ENCODE results near the gene GLIPR2. TPM values are rescaled to one million over a fixed set of nuclear protein-coding genes. Genes with fewer than 3 reads are reported as not detected.

The GLIPR2 gene
- polyA plus RNA-seq, 1 donor (not counting 4 experiments of a cell fraction or from before 2014, with no cell fraction given) = 3.7 TPM

GRCh38 chr9:36193023-36193422 lies 56.5 kb downstream of the GLIPR2 start:
- Histone ChIP-seq H3K79me2 (ENCODE audit: control insufficient read depth, insufficient read depth, low read length) (peaks cover 68% of the 10 kb centered on the region), H4K20me1 (ENCODE audit: control insufficient read depth, extremely low read depth, insufficient read depth, low read length) (peaks cover 30% of the 10 kb centered on the region), H3K9me1 (ENCODE audit: control insufficient read depth, extremely low read depth, insufficient read depth, low read length) (peaks cover 11% of the 10 kb centered on the region), H3K36me3 (ENCODE audit: control insufficient read depth in 2 of 2, extremely low read depth in 1 of 2, insufficient read depth in 2 of 2, low read length in 2 of 2) (peaks cover 5 to 12% of the 10 kb centered on the region in 2 experiments), H3K4me2 (ENCODE audit: control insufficient read depth, extremely low read depth, insufficient read depth, low read depth, low read length) (peak overlapping the region; percentile 92), H3K27me3 (ENCODE audit: control insufficient read depth, extremely low read depth, insufficient read depth, low read length) (no peaks in the 10 kb centered on the region), H3K9ac (ENCODE audit: control insufficient read depth, extremely low read depth, insufficient read depth, low read length) (peak overlapping the region; percentile 29), H3K9me3 (ENCODE audit: control insufficient read depth, low read depth, low read length) (no peaks in the 10 kb centered on the region), H3K27ac (ENCODE audit: control insufficient read depth, insufficient read depth, low read length) (no peak overlapping the region), H3K4me3 (ENCODE audit: control insufficient read depth in 2 of 3, extremely low read depth in 1 of 3, insufficient read depth in 2 of 3, low read depth in 1 of 3, low read length in 3 of 3) (peak overlapping the region; percentile 71 to 87 (median 77)), H2AFZ (ENCODE audit: control insufficient read depth, low read length) (no peak overlapping the region), H3K4me1 (ENCODE audit: control insufficient read depth, extremely low read depth, insufficient read depth, low read length) (peaks cover 34% of the 10 kb centered on the region)
- DNase-seq (ENCODE audit: low read depth, low spot score) (no peak), FAIRE-seq (no peak)
- no peak for TF ChIP-seq CTCF (optimal IDR thresholded peaks at IDR 0.05 in 1 of 3, IDR thresholded peaks at IDR 0.05 in 1 of 3, conservative IDR thresholded peaks at IDR 0.05 in 1 of 3; ENCODE audit: extremely low read depth in 1 of 3, insufficient read depth in 2 of 3, low read length in 3 of 3)
- no peak for TF ChIP-seq EZH2 (IDR thresholded peaks at IDR 0.05; ENCODE audit: low read length)
- dilution Hi-C loops (cut with MboI; ENCODE audit: extremely low pct_ligation_motif_present, low sequenced_read_pairs) = loop anchor here (10.0 kb wide), 1 partner anchor 48 kb away; no protein-coding TSS in a partner anchor

- Histone ChIP-seq H3K4me2 (ENCODE audit: control insufficient read depth, extremely low read depth, insufficient read depth, low read depth, low read length) (peak overlapping the region; percentile 78), H3K36me3 (ENCODE audit: control insufficient read depth in 2 of 2, extremely low read depth in 1 of 2, insufficient read depth in 2 of 2, low read length in 2 of 2) (peaks cover 8 to 19% of the 10 kb centered on the region in 2 experiments), H3K9me1 (ENCODE audit: control insufficient read depth, extremely low read depth, insufficient read depth, low read length) (peaks cover 11% of the 10 kb centered on the region), H3K9me3 (ENCODE audit: control insufficient read depth, low read depth, low read length) (no peaks in the 10 kb centered on the region), H3K79me2 (ENCODE audit: control insufficient read depth, insufficient read depth, low read length) (peaks cover 77% of the 10 kb centered on the region), H3K4me3 (ENCODE audit: control insufficient read depth in 2 of 3, extremely low read depth in 1 of 3, insufficient read depth in 2 of 3, low read depth in 1 of 3, low read length in 3 of 3) (peak overlapping the region in 2 of 3 experiments; percentile 31 to 48), H4K20me1 (ENCODE audit: control insufficient read depth, extremely low read depth, insufficient read depth, low read length) (peaks cover 30% of the 10 kb centered on the region), H3K27me3 (ENCODE audit: control insufficient read depth, extremely low read depth, insufficient read depth, low read length) (no peaks in the 10 kb centered on the region), H2AFZ (ENCODE audit: control insufficient read depth, low read length) (no peak overlapping the region), H3K4me1 (ENCODE audit: control insufficient read depth, extremely low read depth, insufficient read depth, low read length) (peaks cover 34% of the 10 kb centered on the region), H3K9ac (ENCODE audit: control insufficient read depth, extremely low read depth, insufficient read depth, low read length) (peak overlapping the region; percentile 25), H3K27ac (ENCODE audit: control insufficient read depth, insufficient read depth, low read length) (peak overlapping the region; percentile 39)
- dilution Hi-C loops (cut with MboI; ENCODE audit: extremely low pct_ligation_motif_present, low sequenced_read_pairs) = loop anchor here (10.0 kb wide), 1 partner anchor 50 kb away; no protein-coding TSS in a partner anchor
- FAIRE-seq = no peak
- TF ChIP-seq EZH2 (IDR thresholded peaks at IDR 0.05; ENCODE audit: low read length) = no peak
- DNase-seq (ENCODE audit: low read depth, low spot score) = no peak
Measured at GRCh38 chr9:36194326-36195000, 57.9 kb downstream of the GLIPR2 start.

Measured in keratinocyte (primary cell).